ENCODE results near the gene MRPL4.

DNA sequence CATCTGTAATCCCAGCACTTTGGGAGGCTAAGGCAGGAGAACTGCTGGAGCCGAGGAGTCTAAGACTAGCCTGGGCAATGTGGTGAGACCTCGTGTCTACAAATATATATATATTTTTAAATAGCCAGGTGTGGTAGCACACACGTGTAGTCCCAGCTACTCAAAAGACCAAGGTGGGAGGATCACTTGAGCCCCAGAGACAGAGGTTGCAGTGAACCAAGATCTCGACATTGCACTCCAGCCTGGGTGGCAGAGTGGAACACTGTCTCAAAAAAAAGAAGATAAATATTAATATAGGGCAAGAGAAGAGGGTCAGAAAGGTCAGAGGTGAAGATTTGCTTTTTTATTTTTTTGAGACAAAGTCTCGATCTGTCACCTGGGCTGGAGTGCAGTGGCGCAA lies 5.5 kb upstream of the MRPL4 start:
- TF ChIP-seq, protein P1, sequence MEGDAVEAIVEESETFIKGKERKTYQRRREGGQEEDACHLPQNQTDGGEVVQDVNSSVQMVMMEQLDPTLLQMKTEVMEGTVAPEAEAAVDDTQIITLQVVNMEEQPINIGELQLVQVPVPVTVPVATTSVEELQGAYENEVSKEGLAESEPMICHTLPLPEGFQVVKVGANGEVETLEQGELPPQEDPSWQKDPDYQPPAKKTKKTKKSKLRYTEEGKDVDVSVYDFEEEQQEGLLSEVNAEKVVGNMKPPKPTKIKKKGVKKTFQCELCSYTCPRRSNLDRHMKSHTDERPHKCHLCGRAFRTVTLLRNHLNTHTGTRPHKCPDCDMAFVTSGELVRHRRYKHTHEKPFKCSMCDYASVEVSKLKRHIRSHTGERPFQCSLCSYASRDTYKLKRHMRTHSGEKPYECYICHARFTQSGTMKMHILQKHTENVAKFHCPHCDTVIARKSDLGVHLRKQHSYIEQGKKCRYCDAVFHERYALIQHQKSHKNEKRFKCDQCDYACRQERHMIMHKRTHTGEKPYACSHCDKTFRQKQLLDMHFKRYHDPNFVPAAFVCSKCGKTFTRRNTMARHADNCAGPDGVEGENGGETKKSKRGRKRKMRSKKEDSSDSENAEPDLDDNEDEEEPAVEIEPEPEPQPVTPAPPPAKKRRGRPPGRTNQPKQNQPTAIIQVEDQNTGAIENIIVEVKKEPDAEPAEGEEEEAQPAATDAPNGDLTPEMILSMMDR (IDR thresholded peaks at IDR 0.05; ENCODE audit: poor library complexity) = no peak
- no peak for TF ChIP-seq EZH2 (IDR thresholded peaks at IDR 0.05; ENCODE audit: borderline replicate concordance)

Measured in hepatocyte (in vitro differentiated cells).